ENCODE data around the gene ADAMTS7.
"Not testable (repeated sequence)": the region's sequence is repeated elsewhere in the genome, so short reads cannot be mapped to it uniquely, and the experiment has no call there.

ADAMTS7 gene

DNA sequence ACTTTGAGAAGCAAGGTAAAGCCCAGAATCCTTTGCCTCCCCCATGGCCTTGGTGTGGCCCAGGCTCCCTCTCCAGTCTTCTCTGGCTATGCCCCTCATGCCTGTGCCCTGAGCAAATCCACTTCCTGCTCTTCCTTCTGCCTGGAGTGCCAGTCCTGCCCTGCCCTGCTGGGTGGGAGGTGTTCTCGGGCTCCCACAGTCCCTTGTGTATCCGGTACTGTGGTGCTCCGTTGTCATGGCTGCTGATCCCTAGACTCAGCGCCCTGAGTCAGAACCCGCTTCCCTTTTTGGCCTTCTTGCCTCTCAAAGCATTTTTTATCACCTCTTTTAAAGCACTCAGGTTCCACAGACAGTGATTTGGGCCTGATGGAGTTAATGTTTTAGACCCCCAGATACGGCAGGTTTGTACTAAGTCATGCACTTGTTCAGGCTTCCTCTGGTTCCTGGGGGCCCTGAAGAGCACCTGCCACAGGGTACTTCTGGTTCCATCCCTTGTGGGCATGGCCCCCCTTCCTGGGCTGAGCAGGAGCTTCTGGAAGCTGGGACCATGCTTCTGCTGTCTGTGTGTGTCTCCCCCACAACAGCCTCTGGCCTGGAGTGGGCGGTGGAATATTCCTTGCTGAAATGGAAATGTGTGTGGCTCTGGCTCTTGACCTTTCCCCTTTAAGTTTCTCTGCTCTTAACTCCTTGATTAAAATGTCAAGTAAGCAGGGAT is 29.6 kb upstream of the ADAMTS7 start:
- peak; percentile 35; the same call in 2 of the 3 replicates for ATAC-seq
- no peak for TF ChIP-seq ARNTL (CRISPR knock-in tag; IDR thresholded peaks at IDR 0.05; ENCODE audit: borderline replicate concordance, low read depth)
- no peak for TF ChIP-seq TOX (CRISPR knock-in tag; IDR thresholded peaks at IDR 0.05; ENCODE audit: borderline replicate concordance)
- TF ChIP-seq GLIS3 (CRISPR knock-in tag; IDR thresholded peaks at IDR 0.05), result no peak
- TF ChIP-seq CSDC2 (CRISPR knock-in tag; IDR thresholded peaks at IDR 0.05), result no peak
- TF ChIP-seq, protein P1, sequence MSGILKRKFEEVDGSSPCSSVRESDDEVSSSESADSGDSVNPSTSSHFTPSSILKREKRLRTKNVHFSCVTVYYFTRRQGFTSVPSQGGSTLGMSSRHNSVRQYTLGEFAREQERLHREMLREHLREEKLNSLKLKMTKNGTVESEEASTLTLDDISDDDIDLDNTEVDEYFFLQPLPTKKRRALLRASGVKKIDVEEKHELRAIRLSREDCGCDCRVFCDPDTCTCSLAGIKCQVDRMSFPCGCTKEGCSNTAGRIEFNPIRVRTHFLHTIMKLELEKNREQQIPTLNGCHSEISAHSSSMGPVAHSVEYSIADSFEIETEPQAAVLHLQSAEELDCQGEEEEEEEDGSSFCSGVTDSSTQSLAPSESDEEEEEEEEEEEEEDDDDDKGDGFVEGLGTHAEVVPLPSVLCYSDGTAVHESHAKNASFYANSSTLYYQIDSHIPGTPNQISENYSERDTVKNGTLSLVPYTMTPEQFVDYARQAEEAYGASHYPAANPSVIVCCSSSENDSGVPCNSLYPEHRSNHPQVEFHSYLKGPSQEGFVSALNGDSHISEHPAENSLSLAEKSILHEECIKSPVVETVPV (CRISPR knock-in tag; IDR thresholded peaks at IDR 0.05), result no peak
- TF ChIP-seq SNAI2 (CRISPR knock-in tag; IDR thresholded peaks at IDR 0.05), result no peak
- TF ChIP-seq ZC3H10 (CRISPR knock-in tag; IDR thresholded peaks at IDR 0.05), result no peak
- TF ChIP-seq CREB5 (CRISPR knock-in tag; IDR thresholded peaks at IDR 0.05; ENCODE audit: low read depth), result no peak
- TF ChIP-seq TSHZ2 (CRISPR knock-in tag; IDR thresholded peaks at IDR 0.05), result no peak
- no peak for TF ChIP-seq BACH2 (CRISPR knock-in tag; IDR thresholded peaks at IDR 0.05; ENCODE audit: borderline replicate concordance)

- ATAC-seq, result not testable (repeated sequence)
Observed at GRCh38 chr15:78839151-78839550, 27.9 kb upstream of the ADAMTS7 start.

- TF ChIP-seq ZFP30 (CRISPR knock-in tag; IDR thresholded peaks at IDR 0.05) (no peak), TSHZ2 (CRISPR knock-in tag; IDR thresholded peaks at IDR 0.05) (no peak), ZNF8 (CRISPR knock-in tag; IDR thresholded peaks at IDR 0.05) (no peak), PPARA (CRISPR knock-in tag; IDR thresholded peaks at IDR 0.05; ENCODE audit: borderline replicate concordance) (no peak), TCF4 (CRISPR knock-in tag; IDR thresholded peaks at IDR 0.05; ENCODE audit: borderline replicate concordance) (no peak), SNAI2 (CRISPR knock-in tag; IDR thresholded peaks at IDR 0.05) (no peak), OSR1 (CRISPR knock-in tag; IDR thresholded peaks at IDR 0.05) (no peak)
- TF ChIP-seq, protein P2, sequence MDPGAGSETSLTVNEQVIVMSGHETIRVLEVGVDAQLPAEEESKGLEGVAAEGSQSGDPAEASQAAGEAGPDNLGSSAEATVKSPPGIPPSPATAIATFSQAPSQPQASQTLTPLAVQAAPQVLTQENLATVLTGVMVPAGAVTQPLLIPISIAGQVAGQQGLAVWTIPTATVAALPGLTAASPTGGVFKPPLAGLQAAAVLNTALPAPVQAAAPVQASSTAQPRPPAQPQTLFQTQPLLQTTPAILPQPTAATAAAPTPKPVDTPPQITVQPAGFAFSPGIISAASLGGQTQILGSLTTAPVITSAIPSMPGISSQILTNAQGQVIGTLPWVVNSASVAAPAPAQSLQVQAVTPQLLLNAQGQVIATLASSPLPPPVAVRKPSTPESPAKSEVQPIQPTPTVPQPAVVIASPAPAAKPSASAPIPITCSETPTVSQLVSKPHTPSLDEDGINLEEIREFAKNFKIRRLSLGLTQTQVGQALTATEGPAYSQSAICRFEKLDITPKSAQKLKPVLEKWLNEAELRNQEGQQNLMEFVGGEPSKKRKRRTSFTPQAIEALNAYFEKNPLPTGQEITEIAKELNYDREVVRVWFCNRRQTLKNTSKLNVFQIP (CRISPR knock-in tag; IDR thresholded peaks at IDR 0.05; ENCODE audit: borderline replicate concordance, low read depth), result no peak
- no peak for ATAC-seq
Observed at GRCh38 chr15:78838489-78838888, 27.2 kb upstream of the ADAMTS7 start.

DNA sequence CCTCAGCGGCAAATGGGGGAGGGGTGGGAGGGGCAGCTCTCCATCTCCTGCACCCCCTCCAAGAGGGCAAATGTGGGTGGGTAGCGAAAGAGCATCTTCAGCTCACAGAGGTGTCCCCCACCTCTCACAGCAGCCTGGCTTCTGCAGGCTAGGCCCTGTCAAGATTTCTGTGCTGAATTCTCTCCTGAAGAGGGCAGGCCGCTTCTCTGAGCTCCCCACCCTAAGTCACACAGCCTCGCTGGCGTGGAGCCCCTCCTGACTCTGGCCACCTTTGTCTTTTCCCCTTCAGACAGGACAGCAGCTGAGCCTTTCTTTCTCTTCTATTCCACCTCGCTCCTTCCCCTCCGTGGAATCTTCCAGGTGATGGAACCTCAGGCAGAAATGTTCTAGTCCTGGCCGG is 26.3 kb upstream of the ADAMTS7 start:
- ATAC-seq, result no peak
- TF ChIP-seq, protein P2 (CRISPR knock-in tag; IDR thresholded peaks at IDR 0.05; ENCODE audit: borderline replicate concordance, low read depth), result no peak
- no peak for TF ChIP-seq TOX (CRISPR knock-in tag; IDR thresholded peaks at IDR 0.05; ENCODE audit: borderline replicate concordance)
- TF ChIP-seq RARB (CRISPR knock-in tag; IDR thresholded peaks at IDR 0.05), result no peak
- no peak for TF ChIP-seq ARNTL (CRISPR knock-in tag; IDR thresholded peaks at IDR 0.05; ENCODE audit: borderline replicate concordance, low read depth)
- TF ChIP-seq ISL1 (CRISPR knock-in tag; IDR thresholded peaks at IDR 0.05), result no peak

All from SK-N-SH treated with all-trans-retinoic acid at 6 μM for 48 hours (cell line).